ENCODE results near the gene SOS2. TPM values are rescaled to one million over a fixed set of nuclear protein-coding genes. Genes with fewer than 3 reads are reported as not detected.

Gene SOS2
- total and polyA plus RNA-seq, 2 donors (not counting 1 experiment from before 2014, with no cell fraction given), result 9.6 to 51.0 TPM

DNA sequence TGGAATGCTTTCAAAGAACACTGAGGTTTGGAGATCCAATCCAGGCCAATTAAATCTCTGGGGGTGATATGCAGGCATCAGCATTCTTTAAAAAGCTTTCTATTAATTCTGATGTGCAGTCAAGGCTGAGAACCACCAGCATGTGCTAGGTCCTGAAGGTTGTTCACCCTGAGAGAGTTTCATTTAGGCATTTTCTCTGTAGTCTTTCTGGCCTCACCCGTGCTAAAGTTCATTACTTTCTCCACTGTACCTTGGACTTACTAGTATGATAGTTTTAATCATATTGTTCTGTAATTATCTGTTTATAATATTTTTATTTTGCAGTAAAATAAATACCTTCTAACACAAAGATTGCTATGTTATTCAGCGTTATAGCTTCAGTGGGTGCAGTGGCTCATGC is 32.9 kb downstream of the SOS2 start:
- H3K27ac ChIP-seq (ENCODE audit: low read length in 2 of 2), result no peak overlapping the region
- Mint-ChIP-seq H3K27me3 (no peaks in the 10 kb centered on the region), H3K4me1 (no peaks in the 10 kb centered on the region), H3K9me3 (ENCODE audit: insufficient read depth) (no peaks in the 10 kb centered on the region), H3K4me3 (no peak overlapping the region), H3K27ac (no peak overlapping the region)
- H3K4me3 ChIP-seq (ENCODE audit: control extremely low read depth in 1 of 5, extremely low read depth in 1 of 5, insufficient read depth in 1 of 5, low read depth in 2 of 5, low read length in 4 of 5), result no peak overlapping the region
- WGBS (ENCODE audit: insufficient coverage), result 100% methylated on average over 1 of the region's 2 CpGs
- ATAC-seq (ENCODE audit: low read depth) (no peak), DNase-seq (no peak)
- CTCF ChIA-PET, result interaction anchor here (0.9 to 1.0 kb wide), 2 partner anchors 12 to 24 kb away, joined by 4 read pairs; no protein-coding TSS in a partner anchor
- no peaks in the 10 kb centered on the region for H4K20me1 ChIP-seq (ENCODE audit: control insufficient read depth, insufficient read depth, low read length, poor library complexity, severe bottlenecking)
- no peaks in the 10 kb centered on the region for H3K27me3 ChIP-seq (replicated peaks in 1 of 4; ENCODE audit: control extremely low read depth in 1 of 4, control insufficient read depth in 3 of 4, insufficient read depth in 4 of 4, low read length in 3 of 4)
- no peak overlapping the region for H3K4me2 ChIP-seq (replicated peaks; ENCODE audit: low read depth, low read length, poor library complexity, severe bottlenecking)
- TF ChIP-seq EZH2 (IDR thresholded peaks at IDR 0.05; ENCODE audit: borderline replicate concordance, insufficient read depth, low read depth, low read length, poor library complexity, severe bottlenecking), result no peak
- TF ChIP-seq, protein P1, sequence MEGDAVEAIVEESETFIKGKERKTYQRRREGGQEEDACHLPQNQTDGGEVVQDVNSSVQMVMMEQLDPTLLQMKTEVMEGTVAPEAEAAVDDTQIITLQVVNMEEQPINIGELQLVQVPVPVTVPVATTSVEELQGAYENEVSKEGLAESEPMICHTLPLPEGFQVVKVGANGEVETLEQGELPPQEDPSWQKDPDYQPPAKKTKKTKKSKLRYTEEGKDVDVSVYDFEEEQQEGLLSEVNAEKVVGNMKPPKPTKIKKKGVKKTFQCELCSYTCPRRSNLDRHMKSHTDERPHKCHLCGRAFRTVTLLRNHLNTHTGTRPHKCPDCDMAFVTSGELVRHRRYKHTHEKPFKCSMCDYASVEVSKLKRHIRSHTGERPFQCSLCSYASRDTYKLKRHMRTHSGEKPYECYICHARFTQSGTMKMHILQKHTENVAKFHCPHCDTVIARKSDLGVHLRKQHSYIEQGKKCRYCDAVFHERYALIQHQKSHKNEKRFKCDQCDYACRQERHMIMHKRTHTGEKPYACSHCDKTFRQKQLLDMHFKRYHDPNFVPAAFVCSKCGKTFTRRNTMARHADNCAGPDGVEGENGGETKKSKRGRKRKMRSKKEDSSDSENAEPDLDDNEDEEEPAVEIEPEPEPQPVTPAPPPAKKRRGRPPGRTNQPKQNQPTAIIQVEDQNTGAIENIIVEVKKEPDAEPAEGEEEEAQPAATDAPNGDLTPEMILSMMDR (IDR thresholded peaks at IDR 0.05), result no peak
- intact Hi-C loops (cut with micrococcal nuclease), result loop anchor here (10.0 kb wide), 1 partner anchor 64 kb away; no protein-coding TSS in a partner anchor
- H3K9ac ChIP-seq (ENCODE audit: low read length), result no peak overlapping the region
- H3K4me1 ChIP-seq (ENCODE audit: control insufficient read depth in 2 of 2, insufficient read depth in 2 of 2, low read length in 2 of 2), result no peaks in the 10 kb centered on the region
- H3K79me2 ChIP-seq (ENCODE audit: control insufficient read depth, insufficient read depth, low read length), result no peaks in the 10 kb centered on the region
- H3K9me3 ChIP-seq (ENCODE audit: control extremely low read depth in 1 of 3, control insufficient read depth in 2 of 3, insufficient read depth in 1 of 3, low read length in 2 of 3), result no peaks in the 10 kb centered on the region
- POLR2A ChIA-PET, result no interaction called here
- H2AFZ ChIP-seq (ENCODE audit: insufficient read depth, low read depth, low read length, poor library complexity, severe bottlenecking), result no peak overlapping the region
- H3K36me3 ChIP-seq (replicated peaks in 1 of 2; ENCODE audit: control extremely low read depth in 1 of 2, control insufficient read depth in 1 of 2, extremely low read depth in 1 of 2, insufficient read depth in 2 of 2, low read length in 1 of 2), result peaks cover 13 to 48% of the 10 kb centered on the region in 2 experiments

DNA sequence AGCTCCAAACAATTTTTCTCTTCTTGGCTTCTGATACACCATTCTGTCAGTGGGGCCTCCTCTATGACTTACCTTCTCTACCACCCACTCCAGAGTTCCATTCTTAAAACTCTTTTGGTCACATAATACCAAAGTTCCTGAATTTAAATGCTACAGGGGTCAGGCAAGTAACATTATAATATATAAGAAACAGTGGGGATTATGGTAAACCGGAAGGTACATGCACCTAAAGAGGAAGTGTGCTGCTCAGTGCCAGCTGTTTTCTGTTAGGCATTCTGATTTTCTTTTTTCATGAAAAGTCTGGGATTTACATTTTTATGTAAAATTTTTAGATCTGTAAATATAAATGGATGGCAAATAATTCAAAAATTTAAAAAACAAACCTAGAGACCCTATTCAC is 39.9 kb downstream of the SOS2 start:
- POLR2A ChIA-PET, result no interaction called here
- Mint-ChIP-seq H3K4me3 (no peak overlapping the region), H3K4me1 (peaks cover 1% of the 10 kb centered on the region), H3K27ac (no peak overlapping the region), H3K27me3 (no peaks in the 10 kb centered on the region), H3K9me3 (ENCODE audit: insufficient read depth) (no peaks in the 10 kb centered on the region)
- intact Hi-C loops (cut with micrococcal nuclease), result loop anchor here (10.0 kb wide), 1 partner anchor 57 kb away; no protein-coding TSS in a partner anchor
- H3K36me3 ChIP-seq (replicated peaks in 1 of 2; ENCODE audit: control extremely low read depth in 1 of 2, control insufficient read depth in 1 of 2, extremely low read depth in 1 of 2, insufficient read depth in 2 of 2, low read length in 1 of 2), result peaks cover 8 to 12% of the 10 kb centered on the region in 2 experiments
- TF ChIP-seq, protein P1 (IDR thresholded peaks at IDR 0.05), result no peak
- TF ChIP-seq EZH2 (IDR thresholded peaks at IDR 0.05; ENCODE audit: borderline replicate concordance, insufficient read depth, low read depth, low read length, poor library complexity, severe bottlenecking), result no peak
- H3K27ac ChIP-seq (ENCODE audit: low read length in 2 of 2), result no peak overlapping the region
- H3K9me3 ChIP-seq (ENCODE audit: control extremely low read depth in 1 of 3, control insufficient read depth in 2 of 3, insufficient read depth in 1 of 3, low read length in 2 of 3), result no peaks in the 10 kb centered on the region
- H3K4me3 ChIP-seq (ENCODE audit: control extremely low read depth in 1 of 5, extremely low read depth in 1 of 5, insufficient read depth in 1 of 5, low read depth in 2 of 5, low read length in 4 of 5), result no peak overlapping the region
- H2AFZ ChIP-seq (ENCODE audit: insufficient read depth, low read depth, low read length, poor library complexity, severe bottlenecking), result no peak overlapping the region
- H4K20me1 ChIP-seq (ENCODE audit: control insufficient read depth, insufficient read depth, low read length, poor library complexity, severe bottlenecking), result no peaks in the 10 kb centered on the region
- DNase-seq, result no peak
- H3K27me3 ChIP-seq (replicated peaks in 1 of 4; ENCODE audit: control extremely low read depth in 1 of 4, control insufficient read depth in 3 of 4, insufficient read depth in 4 of 4, low read length in 3 of 4), result no peaks in the 10 kb centered on the region
- no peak for ATAC-seq (ENCODE audit: low read depth)
- no CpG with 5 or more reads among the region's 1 CpG for WGBS (ENCODE audit: insufficient coverage)
- no peaks in the 10 kb centered on the region for H3K79me2 ChIP-seq (ENCODE audit: control insufficient read depth, insufficient read depth, low read length)
- H3K9ac ChIP-seq (ENCODE audit: low read length), result no peak overlapping the region
- CTCF ChIA-PET, result no interaction called here
- no peak overlapping the region for H3K4me2 ChIP-seq (replicated peaks; ENCODE audit: low read depth, low read length, poor library complexity, severe bottlenecking)
- H3K4me1 ChIP-seq (ENCODE audit: control insufficient read depth in 2 of 2, insufficient read depth in 2 of 2, low read length in 2 of 2), result no peaks in the 10 kb centered on the region
